Measurements from ENCODE around the gene NISCH. TPM values are rescaled to one million over a fixed set of nuclear protein-coding genes. Genes with fewer than 3 reads are reported as not detected.

Gene NISCH
- total RNA-seq, 1 donor from 2014 or later, result 140 TPM

GRCh38 chr3:52512727-52513126, 57.3 kb downstream of the NISCH start:
- no peak for DNase-seq (ENCODE audit: low spot score)

- no peak for DNase-seq (ENCODE audit: low spot score)
These were observed 57.9 kb downstream of the NISCH start for GRCh38 chr3:52513281-52513680.

DNA sequence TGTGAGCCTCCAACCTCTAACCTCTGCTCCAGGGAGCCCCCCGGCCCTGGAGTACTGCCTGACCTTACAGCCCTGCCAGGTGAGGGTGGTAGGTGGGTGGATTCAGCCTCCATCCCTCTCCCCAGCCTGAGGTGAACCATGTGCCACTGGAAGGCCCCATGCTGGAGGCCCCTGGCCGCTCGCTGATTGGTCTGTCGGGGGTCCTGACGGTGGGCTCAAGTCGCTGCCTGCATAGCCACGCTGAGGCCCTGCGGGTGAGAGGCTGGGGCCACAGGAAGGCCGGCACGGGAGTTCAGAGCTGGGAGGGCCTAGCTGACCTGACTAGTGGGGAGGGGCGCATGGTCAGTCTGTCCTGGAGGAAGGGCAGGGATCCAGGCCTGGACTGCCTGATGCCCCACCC, 59.2 kb downstream of the NISCH start:
- DNase-seq (ENCODE audit: low spot score), result no peak

GRCh38 chr3:52515192-52515591, 59.8 kb downstream of the NISCH start:
- DNase-seq (ENCODE audit: low spot score), result no peak

DNA sequence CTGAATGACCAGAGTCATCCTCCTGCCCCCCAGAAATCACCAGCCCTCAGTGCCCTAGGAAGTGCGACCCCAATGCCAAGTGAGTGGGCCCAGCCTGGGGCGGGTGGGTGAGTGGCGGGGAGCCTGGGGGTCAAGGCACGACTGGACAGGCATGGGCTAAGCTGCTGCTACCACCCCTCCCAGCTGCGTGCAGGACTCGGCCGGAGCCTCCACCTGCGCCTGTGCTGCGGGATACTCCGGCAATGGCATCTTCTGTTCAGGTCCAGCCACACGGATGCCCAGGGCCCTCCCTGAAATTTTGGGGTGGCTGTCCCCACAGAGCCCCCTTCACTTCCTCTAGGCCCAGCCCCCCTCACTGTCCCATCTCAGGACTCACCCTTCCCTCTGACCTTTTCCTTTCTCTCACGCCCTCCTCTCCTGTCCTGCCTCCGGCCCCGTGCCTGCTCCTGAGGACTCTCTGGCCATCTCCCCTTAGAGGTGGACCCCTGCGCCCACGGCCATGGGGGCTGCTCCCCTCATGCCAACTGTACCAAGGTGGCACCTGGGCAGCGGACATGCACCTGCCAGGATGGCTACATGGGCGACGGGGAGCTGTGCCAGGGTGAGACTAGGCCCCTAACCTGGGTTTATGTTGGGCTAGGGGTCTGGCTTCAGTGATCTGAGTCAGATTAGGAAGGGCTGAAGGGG, 61.2 kb downstream of the NISCH start:
- DNase-seq (ENCODE audit: low spot score), result no peak

- DNase-seq (ENCODE audit: low spot score), result no peak
These were observed 62.7 kb downstream of the NISCH start for GRCh38 chr3:52517796-52518722.

DNA sequence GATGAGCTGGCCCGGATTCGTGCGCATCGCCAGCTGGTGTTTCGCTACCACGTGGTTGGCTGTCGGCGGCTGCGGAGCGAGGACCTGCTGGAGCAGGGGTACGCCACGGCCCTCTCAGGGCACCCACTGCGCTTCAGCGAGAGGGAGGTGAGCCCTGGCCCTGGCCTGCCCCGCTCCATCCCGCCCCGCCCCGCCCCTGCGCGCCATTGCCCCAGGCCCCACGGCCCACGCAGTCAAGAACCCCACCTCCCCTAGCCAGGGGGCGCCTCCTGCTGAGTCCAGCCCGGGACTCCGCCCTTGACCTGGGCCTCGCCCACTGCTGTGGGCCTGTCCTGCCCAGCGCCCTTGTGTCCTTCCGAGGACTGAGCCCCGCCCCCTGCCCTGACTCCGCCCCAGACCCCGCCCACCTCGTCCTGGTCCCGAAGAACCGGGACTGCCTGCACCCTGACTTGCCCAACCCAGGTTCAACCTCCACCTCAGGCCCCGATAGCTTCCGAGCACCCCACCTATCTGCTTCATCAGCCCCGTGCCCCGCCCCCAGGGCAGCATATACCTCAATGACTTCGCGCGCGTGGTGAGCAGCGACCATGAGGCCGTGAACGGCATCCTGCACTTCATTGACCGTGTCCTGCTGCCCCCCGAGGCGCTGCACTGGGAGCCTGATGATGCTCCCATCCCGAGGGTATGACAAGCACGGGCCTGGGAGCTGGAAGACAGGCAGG, 63.5 kb downstream of the NISCH start:
- DNase-seq (ENCODE audit: low spot score), result no peak

DNA sequence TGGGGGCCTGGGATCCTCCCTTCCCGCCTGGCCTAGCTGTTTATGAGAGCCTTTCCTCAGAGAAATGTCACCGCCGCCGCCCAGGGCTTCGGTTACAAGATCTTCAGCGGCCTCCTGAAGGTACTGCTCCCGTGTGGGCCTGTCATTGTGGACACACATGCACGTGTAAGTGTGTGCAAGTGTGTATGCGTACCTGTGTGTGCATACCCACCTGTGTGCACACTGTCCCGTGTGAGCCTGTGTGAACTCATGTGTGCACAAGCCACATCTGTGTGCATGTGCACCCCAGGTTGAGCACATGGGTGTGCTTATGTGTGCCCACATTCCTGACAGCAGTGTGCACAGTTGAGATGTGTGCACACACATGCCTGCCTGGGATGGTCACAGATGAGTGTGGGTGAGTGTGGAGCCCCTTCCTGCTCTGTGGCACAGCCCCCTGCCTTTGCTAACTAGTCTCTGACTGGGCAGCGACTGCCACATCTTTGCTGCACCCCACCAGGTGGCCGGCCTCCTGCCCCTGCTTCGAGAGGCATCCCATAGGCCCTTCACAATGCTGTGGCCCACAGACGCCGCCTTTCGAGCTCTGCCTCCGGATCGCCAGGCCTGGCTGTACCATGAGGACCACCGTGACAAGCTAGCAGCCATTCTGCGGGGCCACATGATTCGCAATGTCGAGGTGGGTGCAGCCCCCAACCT, 64.2 kb downstream of the NISCH start:
- no peak for DNase-seq (ENCODE audit: low spot score)

GRCh38 chr3:52520141-52520667, 64.8 kb downstream of the NISCH start:
- DNase-seq (ENCODE audit: low spot score), result no peak

GRCh38 chr3:52520716-52521487, 65.5 kb downstream of the NISCH start:
- no peak for DNase-seq (ENCODE audit: low spot score)

GRCh38 chr3:52521488-52521824, 66.1 kb downstream of the NISCH start:
- no peak for DNase-seq (ENCODE audit: low spot score)

- no peak for DNase-seq (ENCODE audit: low spot score)
These were observed 66.7 kb downstream of the NISCH start for GRCh38 chr3:52521881-52522650.

DNA sequence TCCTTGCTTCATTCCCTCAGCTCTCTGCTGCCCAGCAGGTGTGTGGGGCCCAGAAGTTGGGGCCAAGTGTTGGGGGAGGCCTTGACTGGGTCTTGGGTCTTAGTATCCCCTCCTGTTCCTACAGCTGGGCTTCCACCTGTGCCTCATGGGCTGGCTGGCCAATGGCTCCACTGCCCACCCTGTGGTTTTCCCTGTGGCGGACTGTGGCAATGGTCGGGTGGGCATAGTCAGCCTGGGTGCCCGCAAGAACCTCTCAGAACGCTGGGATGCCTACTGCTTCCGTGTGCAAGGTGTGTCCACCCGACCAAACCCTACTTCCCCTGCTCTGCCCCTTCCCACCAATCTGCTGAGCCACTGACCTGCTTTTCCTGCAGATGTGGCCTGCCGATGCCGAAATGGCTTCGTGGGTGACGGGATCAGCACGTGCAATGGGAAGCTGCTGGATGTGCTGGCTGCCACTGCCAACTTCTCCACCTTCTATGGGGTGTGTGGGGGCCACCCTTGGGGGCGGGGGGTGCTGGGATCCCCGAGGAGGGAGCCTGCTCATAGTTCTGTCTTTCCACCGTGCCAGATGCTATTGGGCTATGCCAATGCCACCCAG, 67.3 kb downstream of the NISCH start:
- no peak for DNase-seq (ENCODE audit: low spot score)

GRCh38 chr3:52523386-52524257, 68.2 kb downstream of the NISCH start:
- DNase-seq (ENCODE audit: low spot score), result no peak

DNA sequence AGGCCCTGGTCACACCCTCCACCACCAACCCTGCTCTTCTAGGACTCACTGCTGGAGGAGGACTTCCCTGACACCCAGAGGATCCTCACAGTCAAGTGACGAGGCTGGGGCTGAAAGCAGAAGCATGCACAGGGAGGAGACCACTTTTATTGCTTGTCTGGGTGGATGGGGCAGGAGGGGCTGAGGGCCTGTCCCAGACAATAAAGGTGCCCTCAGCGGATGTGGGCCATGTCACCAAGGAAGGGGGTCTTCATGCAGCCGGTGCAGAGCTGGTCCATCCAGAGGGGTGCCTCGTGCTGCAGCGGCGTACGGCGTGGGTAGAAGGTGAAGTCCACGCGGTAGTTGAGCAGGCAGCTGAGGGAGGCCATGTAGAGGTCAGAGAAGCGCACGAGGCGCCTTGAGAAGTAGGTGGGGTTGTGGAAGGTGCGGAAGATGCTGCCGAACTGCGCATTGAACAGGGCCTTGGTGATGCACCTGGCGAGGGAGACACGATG, 68.9 kb downstream of the NISCH start:
- no peak for DNase-seq (ENCODE audit: low spot score)

GRCh38 chr3:52524752-52525679, 69.6 kb downstream of the NISCH start:
- no peak for DNase-seq (ENCODE audit: low spot score)
